Common myeloid progenitor, CD34-positive (primary cell): ENCODE data around the gene BCL7A.
"Not testable (repeated sequence)": the region's sequence is repeated elsewhere in the genome, so short reads cannot be mapped to it uniquely, and the experiment has no call there.

Source experiments
- CTCF ChIA-PET: fragments of 350-600 bp; sonication (Branson Sonifier 250); formaldehyde crosslinking; loops from one replicate; lab custom pipeline; 2021; ENCODE audit warnings: antibody characterized with exemption; lab: Charles Lee
- POLR2A ChIA-PET: fragments of 350-600 bp; sonication (Branson Sonifier 250); formaldehyde crosslinking; loops from one replicate; lab custom pipeline; 2021; ENCODE audit warnings: antibody characterized with exemption; lab: Charles Lee
- DNase-seq, 3 donors: peaks; one replicate each; pipeline versions ENCODE4 v3.0.0 to v3.0.0-alpha.2; 2013
- H3K27ac ChIP-seq, 2 experiments: 1 replicate in 1 of 2; 2 replicates in 1 of 2; pipeline ENCODE4 v1.7.0; 2013; ENCODE audit warnings: inconsistent platforms in 2 of 2, low read length in 2 of 2, mild to moderate bottlenecking in 2 of 2, low read depth in 1 of 2, moderate library complexity in 1 of 2; ENCODE audit not compliant: severe bottlenecking in 2 of 2, insufficient read depth in 1 of 2, poor library complexity in 1 of 2
- H3K27me3 ChIP-seq, 5 experiments: replicated peaks in 2 of 5; 1 replicate in 3 of 5; 2 replicates in 2 of 5; pipeline versions ENCODE4 v1.6.1 to v1.7.0; 2013; ENCODE audit warnings: low read length in 4 of 5, mild to moderate bottlenecking in 2 of 5, moderate library complexity in 2 of 5, inconsistent platforms in 1 of 5; ENCODE audit not compliant: insufficient read depth in 5 of 5, control insufficient read depth in 4 of 5
- H3K36me3 ChIP-seq, 4 experiments: 1 replicate in 2 of 4; 2 replicates in 2 of 4; pipeline versions ENCODE4 v1.6.1 to v1.7.0; 2013; ENCODE audit warnings: low read length in 3 of 4, control low read depth in 1 of 4, mild to moderate bottlenecking in 1 of 4; ENCODE audit not compliant: control insufficient read depth in 4 of 4, insufficient read depth in 4 of 4
- H3K4me1 ChIP-seq, 4 experiments: 1 replicate in 3 of 4; 2 replicates in 1 of 4; pipeline versions ENCODE4 v1.6.1 to v1.7.1; 2013; ENCODE audit warnings: low read length in 3 of 4, mild to moderate bottlenecking in 3 of 4, control low read depth in 1 of 4, inconsistent platforms in 1 of 4, moderate library complexity in 1 of 4; ENCODE audit not compliant: control insufficient read depth in 4 of 4, insufficient read depth in 4 of 4; ENCODE audit errors: control extremely low read depth in 1 of 4
- H3K4me3 ChIP-seq, 7 experiments: 1 replicate in 4 of 7; 2 replicates in 3 of 7; pipeline versions ENCODE4 v1.5.1 to v1.7.0; 2013; ENCODE audit warnings: mild to moderate bottlenecking in 7 of 7, low read length in 6 of 7, moderate library complexity in 6 of 7, inconsistent platforms in 2 of 7, low read depth in 2 of 7, control low read depth in 1 of 7; ENCODE audit not compliant: insufficient read depth in 4 of 7, control insufficient read depth in 1 of 7; ENCODE audit errors: extremely low read depth in 1 of 7
- H3K9me3 ChIP-seq, 5 experiments: 1 replicate in 4 of 5; 2 replicates in 1 of 5; pipeline versions ENCODE4 v1.6.1 to v1.7.1; 2013; ENCODE audit warnings: low read length in 4 of 5, mild to moderate bottlenecking in 2 of 5, inconsistent platforms in 1 of 5, low read depth in 1 of 5, moderate library complexity in 1 of 5; ENCODE audit not compliant: control insufficient read depth in 4 of 5, insufficient read depth in 2 of 5; ENCODE audit errors: control extremely low read depth in 1 of 5
- WGBS: methylation state at CpG from one replicate; pipeline ENCODE4 v1.1.5; 2013; ENCODE audit not compliant: insufficient coverage; 5-methylcytosine and 5-hydroxymethylcytosine counted together

The BCL7A gene

DNA sequence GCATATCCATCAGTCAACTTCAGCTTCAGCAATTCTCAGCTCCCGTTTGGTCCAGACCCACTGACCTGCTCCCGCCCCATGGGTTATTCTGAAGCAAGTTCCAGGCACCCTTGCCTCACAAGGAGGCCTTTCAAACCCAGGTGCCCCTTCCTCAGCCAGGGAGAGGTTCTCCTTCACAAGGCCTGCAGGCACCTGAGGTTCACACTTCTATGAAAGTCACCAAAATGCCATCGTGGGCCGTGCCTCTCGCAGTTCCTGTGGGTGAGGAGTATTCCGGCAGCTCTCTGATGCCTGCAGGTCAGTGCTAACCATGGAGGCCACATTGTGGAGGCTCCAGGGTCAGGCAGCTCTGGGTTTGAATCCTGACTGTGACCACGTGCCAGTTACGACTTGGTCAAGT is 40.2 kb upstream of the BCL7A start:
- ChIA-PET CTCF (interaction anchor here (1.0 to 1.4 kb wide), 3 partner anchors 10 to 63 kb away, joined by 3 to 7 read pairs (median 4); partner anchors contain the start of gene CFAP251), POLR2A (no interaction called here)
- peaks cover 0 to 26% (median 20%) of the 10 kb centered on the region in 4 experiments for H3K4me1 ChIP-seq
- no peak overlapping the region for H3K27ac ChIP-seq
- 92% methylated on average over 6 of the region's 8 CpGs for WGBS
- no peak overlapping the region for H3K4me3 ChIP-seq
- no peaks in the 10 kb centered on the region for H3K9me3 ChIP-seq
- no peaks in the 10 kb centered on the region for H3K27me3 ChIP-seq
- no peak for DNase-seq
- H3K36me3 ChIP-seq: no peaks in the 10 kb centered on the region

DNA sequence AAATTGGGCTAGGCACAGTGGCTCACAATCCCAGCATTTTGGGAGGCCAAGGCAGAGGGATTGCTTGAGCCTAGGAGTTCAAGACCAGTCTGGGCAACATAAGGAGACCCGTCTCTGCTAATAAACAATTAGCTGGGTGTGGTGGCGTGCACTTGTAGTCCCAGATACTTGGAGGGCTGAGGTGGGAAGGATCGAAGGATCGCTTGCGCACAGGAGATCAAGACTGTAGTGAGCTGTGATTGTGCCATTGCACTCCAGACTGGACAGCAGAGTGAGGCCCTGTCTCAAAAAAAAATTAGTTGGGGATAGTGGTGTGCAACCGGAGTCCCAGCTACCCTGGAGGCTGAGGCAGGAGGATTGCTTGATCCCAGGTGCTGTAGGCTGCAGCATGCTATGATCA is 38.7 kb upstream of the BCL7A start:
- Histone ChIP-seq H3K36me3 (no peaks in the 10 kb centered on the region), H3K27me3 (no peaks in the 10 kb centered on the region), H3K27ac (no peak overlapping the region), H3K4me1 (peaks cover 0 to 26% (median 20%) of the 10 kb centered on the region in 4 experiments), H3K9me3 (no peaks in the 10 kb centered on the region), H3K4me3 (no peak overlapping the region)
- no peak for DNase-seq
- ChIA-PET POLR2A (no interaction called here), CTCF (interaction anchor here (0.7 to 2.6 kb wide), 8 partner anchors 9 to 188 kb away, joined by 3 to 8 read pairs (median 4); partner anchors contain the start of genes BCL7A and CFAP251)
- WGBS: 98% methylated on average over 6 of the region's 6 CpGs

DNA sequence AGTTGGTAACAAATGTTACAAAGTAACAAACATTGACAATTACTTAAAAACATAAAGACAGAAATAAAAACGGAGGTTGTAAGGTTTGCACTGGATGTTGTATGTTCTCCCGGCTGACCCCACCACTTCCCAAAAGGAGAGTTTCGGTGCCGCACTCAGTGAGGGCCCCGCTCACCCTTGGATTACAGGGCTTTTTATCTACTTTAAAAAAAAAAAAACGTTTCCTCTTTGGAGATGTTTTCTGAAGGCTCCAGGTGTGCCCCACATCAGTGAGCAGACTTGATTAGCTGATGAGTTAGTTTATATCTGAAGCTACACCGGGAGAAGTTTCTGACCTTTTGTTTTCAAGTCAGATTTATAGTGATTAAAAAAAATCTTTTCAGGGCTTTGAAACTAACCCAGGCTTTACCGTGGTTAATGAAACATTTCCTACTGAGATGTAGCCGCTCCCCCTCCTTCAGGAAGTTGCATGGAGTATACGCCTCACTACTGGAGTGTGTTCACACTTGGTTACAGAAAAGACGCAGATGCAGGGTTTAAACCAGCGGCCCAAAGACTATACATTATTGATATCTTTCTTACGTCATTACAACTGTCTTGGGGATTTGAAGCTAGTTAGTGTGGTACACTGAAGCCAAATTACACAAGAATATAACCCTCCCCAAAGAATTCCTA is 38.0 kb upstream of the BCL7A start:
- CTCF ChIA-PET: interaction anchor here (0.6 to 2.6 kb wide), 13 partner anchors 8 to 67 kb away, joined by 3 to 8 read pairs (median 3); partner anchors contain the start of genes BCL7A and CFAP251
- H3K27me3 ChIP-seq: no peaks in the 10 kb centered on the region
- H3K4me3 ChIP-seq: peak overlapping the region in 1 of 7 experiments; percentile 48
- no peak overlapping the region for H3K27ac ChIP-seq
- peak; percentile 20 to 61 (median 49) for DNase-seq
- H3K4me1 ChIP-seq: peaks cover 0 to 26% (median 20%) of the 10 kb centered on the region in 4 experiments
- no peaks in the 10 kb centered on the region for H3K9me3 ChIP-seq
- POLR2A ChIA-PET: no interaction called here
- no peaks in the 10 kb centered on the region for H3K36me3 ChIP-seq
- 0% methylated on average over 1 of the region's 13 CpGs for WGBS

DNA sequence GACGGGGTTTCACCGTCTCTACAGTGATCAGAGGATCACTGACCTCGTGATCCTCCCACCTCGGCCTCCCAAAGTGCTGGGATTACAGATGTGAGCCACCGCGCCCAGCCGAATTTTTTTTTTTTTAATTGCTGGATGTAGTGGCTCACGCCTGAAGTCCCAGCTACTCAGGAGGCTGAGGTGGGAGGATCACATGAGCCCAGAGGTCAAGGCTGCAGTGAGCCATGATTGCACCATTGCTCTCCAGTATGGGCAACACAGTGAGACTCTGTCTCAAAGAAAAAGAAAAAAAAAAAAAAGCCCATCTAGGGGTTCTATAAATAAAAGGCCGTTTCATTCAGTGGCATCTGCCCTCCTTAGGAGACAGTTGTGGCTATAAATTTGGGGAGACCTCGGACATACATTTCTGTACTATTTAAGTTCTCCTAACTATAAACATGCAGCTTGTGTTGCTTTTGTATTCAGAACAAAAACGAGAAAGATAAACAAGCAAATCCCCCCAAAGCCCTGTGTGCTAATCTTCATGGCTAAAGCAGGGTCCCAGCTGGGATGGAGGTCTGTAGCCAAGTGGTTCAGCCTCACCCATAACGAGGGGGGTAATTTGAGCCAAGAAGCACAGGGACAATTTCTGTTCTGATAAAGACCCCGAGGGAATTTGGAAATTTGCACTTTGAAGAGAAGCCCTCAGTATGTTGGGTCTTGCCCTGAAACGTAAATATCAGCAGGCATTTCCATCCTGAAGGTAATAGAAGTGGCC is 35.0 kb upstream of the BCL7A start:
- no peak for DNase-seq
- ChIA-PET POLR2A (no interaction called here), CTCF (interaction anchor here (0.6 to 0.9 kb wide), 2 partner anchors 28 to 222 kb away, joined by 3 read pairs; no protein-coding TSS in a partner anchor)
- H3K9me3 ChIP-seq: no peaks in the 10 kb centered on the region
- 94% methylated on average over 5 of the region's 14 CpGs for WGBS
- no peaks in the 10 kb centered on the region for H3K36me3 ChIP-seq
- peaks cover 6 to 19% (median 10%) of the 10 kb centered on the region in 4 experiments for H3K4me1 ChIP-seq
- no peak overlapping the region for H3K4me3 ChIP-seq
- no peak overlapping the region for H3K27ac ChIP-seq
- no peaks in the 10 kb centered on the region for H3K27me3 ChIP-seq

DNA sequence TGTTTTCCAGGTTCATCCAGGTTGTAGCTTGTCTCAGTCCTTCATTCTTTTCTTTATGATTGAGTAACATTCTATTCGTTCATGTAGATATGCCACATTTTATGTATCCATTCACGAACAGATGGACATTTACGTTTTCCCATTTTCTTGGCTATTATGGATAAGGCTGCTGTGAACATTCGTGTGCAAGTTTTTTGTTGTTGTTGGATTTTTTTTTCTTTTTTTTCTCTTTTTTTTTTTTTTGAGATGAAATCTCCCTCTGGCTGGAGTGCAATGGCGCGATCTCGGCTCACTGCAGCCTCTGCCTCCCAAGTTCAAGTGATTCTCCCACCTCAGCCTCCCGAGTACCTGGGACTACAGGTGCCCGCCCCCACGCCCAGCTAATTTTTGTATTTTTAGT is 33.2 kb upstream of the BCL7A start:
- CTCF ChIA-PET, H3K9me3 ChIP-seq, H3K27ac ChIP-seq, POLR2A ChIA-PET, H3K27me3 ChIP-seq, H3K36me3 ChIP-seq, H3K4me3 ChIP-seq, DNase-seq: not testable (repeated sequence)
- peaks cover 6 to 25% (median 15%) of the 10 kb centered on the region in 4 experiments for H3K4me1 ChIP-seq
- WGBS: no CpG with 5 or more reads among the region's 10 CpGs

DNA sequence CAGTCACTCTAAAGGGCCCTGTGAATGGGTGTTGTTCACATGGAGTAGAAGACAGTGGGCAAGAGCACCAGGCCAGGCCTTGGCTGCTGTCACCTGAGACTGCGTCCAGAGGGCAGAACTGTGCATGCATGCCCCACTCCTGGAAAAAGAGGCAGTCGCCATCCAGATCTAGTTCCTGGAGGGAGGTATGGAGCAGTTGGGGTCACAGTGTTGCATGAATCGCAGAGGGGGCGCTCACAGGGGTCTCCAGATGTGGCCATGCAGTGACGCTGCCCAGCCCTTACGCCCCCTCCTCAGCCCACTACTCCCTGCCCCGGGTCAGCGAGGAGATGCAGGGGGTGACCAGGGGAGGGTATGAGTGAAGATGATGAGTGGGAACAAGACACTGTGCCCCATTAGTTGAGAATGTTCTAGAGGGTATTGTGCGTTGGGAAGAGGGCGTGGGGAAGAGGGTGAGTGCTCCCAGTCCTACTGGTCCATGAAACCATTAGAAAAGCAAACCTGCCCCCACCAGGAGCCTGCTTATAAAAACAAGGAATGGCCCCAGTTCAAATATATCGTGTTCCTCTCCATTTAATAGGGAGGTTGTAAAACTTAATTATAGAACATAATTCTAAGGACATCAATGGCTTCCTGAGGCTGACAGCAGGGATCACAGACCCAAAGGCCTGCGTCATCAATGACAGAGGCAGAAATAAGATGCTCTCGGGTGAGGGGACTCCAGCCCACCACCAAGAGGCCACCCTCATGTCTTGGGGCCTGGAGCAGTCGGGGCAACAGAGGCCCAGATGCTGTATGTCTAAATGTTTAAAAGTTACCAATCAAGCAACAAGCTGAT is 32.2 kb upstream of the BCL7A start:
- H3K9me3 ChIP-seq: no peaks in the 10 kb centered on the region
- ChIA-PET POLR2A (no interaction called here), CTCF (interaction anchor here (3.6 kb wide), 1 partner anchor 72 kb away, joined by 18 read pairs; the partner anchor contains the start of gene CFAP251)
- no peak for DNase-seq
- H3K4me1 ChIP-seq: peaks cover 0 to 18% (median 12%) of the 10 kb centered on the region in 4 experiments
- no peaks in the 10 kb centered on the region for H3K36me3 ChIP-seq
- WGBS: 95% methylated on average over 4 of the region's 14 CpGs
- H3K27me3 ChIP-seq: no peaks in the 10 kb centered on the region
- no peak overlapping the region for H3K27ac ChIP-seq
- no peak overlapping the region for H3K4me3 ChIP-seq
